GM19025 (cell line): ENCODE data around the gene GLP2R.

Experiments
- ATAC-seq: cut with Tn5 transposase; IDR thresholded peaks from one replicate; pipeline ENCODE4 v1.9.1; 2021; ENCODE audit warnings: mild to moderate bottlenecking, low read depth, moderate library complexity; ENCODE audit not compliant: unreplicated experiment

GLP2R gene

GRCh38 chr17:9941305-9941704 is 115.6 kb downstream of the GLP2R start:
- no peak for ATAC-seq
